ENCODE results near the gene ACVR1B. TPM values are rescaled to one million over a fixed set of nuclear protein-coding genes. Genes with fewer than 3 reads are reported as not detected.

The ACVR1B gene
- total RNA-seq, 1 donor from 2014 or later: 34.9 TPM

GRCh38 chr12:51970904-51971646 lies 19.6 kb downstream of the ACVR1B start:
- ATAC-seq: peak in 1 of 2 donors; percentile 37
- peaks cover 10% of the 10 kb centered on the region for H3K36me3 ChIP-seq
- intact Hi-C loops (cut with DNase I): no loop called here
- no peak for DNase-seq
- TF ChIP-seq CTCF (IDR thresholded peaks at IDR 0.05): peak; percentile 34
- peaks cover 63% of the 10 kb centered on the region for H3K4me1 ChIP-seq
- no peak overlapping the region for H3K4me3 ChIP-seq
- no peaks in the 10 kb centered on the region for H3K9me3 ChIP-seq
- no peak overlapping the region for H3K27ac ChIP-seq
- H3K27me3 ChIP-seq (ENCODE audit: low read depth): no peaks in the 10 kb centered on the region

GRCh38 chr12:51971679-51972421 lies 20.4 kb downstream of the ACVR1B start:
- H3K4me3 ChIP-seq: no peak overlapping the region
- no peaks in the 10 kb centered on the region for H3K9me3 ChIP-seq
- no peaks in the 10 kb centered on the region for H3K27me3 ChIP-seq (ENCODE audit: low read depth)
- ATAC-seq (peak in 1 of 2 donors; percentile 34), DNase-seq (no peak)
- no peak for TF ChIP-seq CTCF (IDR thresholded peaks at IDR 0.05)
- intact Hi-C loops (cut with DNase I): no loop called here
- peaks cover 18% of the 10 kb centered on the region for H3K36me3 ChIP-seq
- H3K27ac ChIP-seq: peak overlapping the region; percentile 42
- peaks cover 70% of the 10 kb centered on the region for H3K4me1 ChIP-seq

- Histone ChIP-seq H3K36me3 (peaks cover 24% of the 10 kb centered on the region), H3K4me1 (peaks cover 76% of the 10 kb centered on the region), H3K27me3 (ENCODE audit: low read depth) (no peaks in the 10 kb centered on the region), H3K9me3 (no peaks in the 10 kb centered on the region), H3K27ac (peak overlapping the region; percentile 42), H3K4me3 (no peak overlapping the region)
- DNase-seq (no peak), ATAC-seq (peak in 1 of 2 donors; percentile 7)
- no peak for TF ChIP-seq CTCF (IDR thresholded peaks at IDR 0.05)
- intact Hi-C loops (cut with DNase I): no loop called here
Measured at GRCh38 chr12:51972422-51972812, 20.9 kb downstream of the ACVR1B start.

- Histone ChIP-seq H3K4me3 (no peak overlapping the region), H3K27ac (peak overlapping the region; percentile 42), H3K36me3 (peaks cover 26% of the 10 kb centered on the region), H3K9me3 (no peaks in the 10 kb centered on the region), H3K27me3 (ENCODE audit: low read depth) (no peaks in the 10 kb centered on the region), H3K4me1 (peaks cover 78% of the 10 kb centered on the region)
- no peak for TF ChIP-seq CTCF (IDR thresholded peaks at IDR 0.05)
- peak; percentile 85 to 91 for ATAC-seq
- DNase-seq: peak; percentile 87
- intact Hi-C loops (cut with DNase I): no loop called here
Measured at GRCh38 chr12:51972849-51973273, 21.4 kb downstream of the ACVR1B start.

- DNase-seq: no peak
- Histone ChIP-seq H3K27ac (peak overlapping the region; percentile 42), H3K36me3 (peaks cover 32% of the 10 kb centered on the region), H3K9me3 (no peaks in the 10 kb centered on the region), H3K4me3 (no peak overlapping the region), H3K27me3 (ENCODE audit: low read depth) (no peaks in the 10 kb centered on the region), H3K4me1 (peaks cover 82% of the 10 kb centered on the region)
- no peak for ATAC-seq
- no peak for TF ChIP-seq CTCF (IDR thresholded peaks at IDR 0.05)
- intact Hi-C loops (cut with DNase I): no loop called here
Measured at GRCh38 chr12:51973560-51973959, 22.1 kb downstream of the ACVR1B start.
